HepG2 (cell line): ENCODE data around the gene SPIN1.

ENCODE experiments used
- ATF2 ChIP-seq: sonication (generic); formaldehyde crosslinking; IDR thresholded peaks from 2 replicates; pipeline ENCODE4 v1.4.0; 2020; ENCODE audit warnings: missing genetic modification reagents
- CTCF ChIP-seq: sonication (generic); formaldehyde crosslinking; IDR thresholded peaks from 2 replicates; pipeline ENCODE4 v1.5.0; 2020; ENCODE audit warnings: mild to moderate bottlenecking, missing genetic modification reagents, moderate library complexity
- DMTF1 ChIP-seq: sonication (generic); formaldehyde crosslinking; IDR thresholded peaks from 2 replicates; pipeline ENCODE4 v1.4.0; 2020; ENCODE audit warnings: mild to moderate bottlenecking, missing genetic modification reagents
- REST ChIP-seq, 2 experiments: IDR thresholded peaks; 2 replicates each; pipeline ENCODE4 v1.6.1; 2011 to 2012; ENCODE audit warnings: low read length in 2 of 2, borderline replicate concordance in 1 of 2, low read depth in 1 of 2, mild to moderate bottlenecking in 1 of 2, moderate library complexity in 1 of 2
- ZNF382 ChIP-seq: sonication (generic); formaldehyde crosslinking; IDR thresholded peaks from 2 replicates; pipeline ENCODE4 v1.5.0; 2020; ENCODE audit warnings: missing genetic modification reagents, mild to moderate bottlenecking, borderline replicate concordance

DNA sequence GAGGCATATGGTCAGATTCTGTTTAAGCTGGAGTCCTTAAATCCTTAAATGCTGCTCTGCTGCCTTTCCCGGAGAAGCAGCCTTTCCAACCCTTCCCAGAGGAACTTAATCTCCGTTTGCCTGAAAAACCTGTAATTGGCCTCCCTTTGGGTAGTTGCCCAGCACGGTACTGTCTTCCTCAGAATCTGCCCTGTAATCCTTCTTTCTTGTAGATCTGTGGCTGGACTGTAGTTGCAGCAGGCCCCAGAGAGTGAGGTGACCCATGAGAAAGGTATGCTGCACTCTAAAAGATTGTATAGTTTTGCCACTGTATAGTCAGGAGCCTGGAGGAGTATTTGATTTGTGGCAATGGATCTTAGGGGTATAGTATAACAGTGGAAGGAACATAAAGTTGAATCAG, 11.7 kb downstream of the SPIN1 start:
- TF ChIP-seq REST (IDR thresholded peaks at IDR 0.05; ENCODE audit: borderline replicate concordance in 1 of 2, low read depth in 1 of 2, low read length in 2 of 2) = no peak
- no peak for TF ChIP-seq ATF2 (CRISPR knock-in tag)
- no peak for TF ChIP-seq CTCF (CRISPR knock-in tag)
- no peak for TF ChIP-seq ZNF382 (CRISPR knock-in tag)
- no peak for TF ChIP-seq DMTF1
